HG02884 (cell line): Measurements from ENCODE around the gene GPBP1.
"Not testable (repeated sequence)": the region's sequence is repeated elsewhere in the genome, so short reads cannot be mapped to it uniquely, and the experiment has no call there.

Experiments
- ATAC-seq: cut with Tn5 transposase; IDR thresholded peaks from one replicate; pipeline ENCODE4 v1.9.1; 2021; ENCODE audit warnings: mild to moderate bottlenecking, moderate library complexity; ENCODE audit not compliant: unreplicated experiment

Gene GPBP1

DNA sequence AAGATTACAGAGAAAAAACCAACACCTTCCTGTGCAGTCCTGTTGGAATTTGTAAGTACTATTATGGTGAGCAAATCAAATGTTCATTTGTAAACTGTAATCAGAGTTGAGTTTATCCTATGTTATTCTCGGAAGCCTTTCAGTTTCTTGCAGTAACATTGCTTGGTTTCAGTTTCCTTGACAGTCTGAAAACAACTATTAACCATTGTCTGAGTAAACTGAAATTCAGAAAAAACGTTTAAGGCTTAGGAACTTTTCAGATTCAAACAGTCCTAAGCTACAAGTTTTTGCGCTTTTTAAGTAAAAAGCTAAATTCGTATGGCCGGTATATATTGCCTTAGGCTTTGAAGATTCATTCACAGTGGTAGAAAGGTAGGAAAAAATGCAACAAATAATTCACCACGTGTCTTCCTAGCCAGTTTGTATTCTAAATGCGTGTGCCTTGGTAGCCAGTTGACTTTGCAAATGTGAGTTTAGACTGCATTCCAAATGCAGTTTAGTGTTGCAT is 2.5 kb downstream of the GPBP1 start:
- ATAC-seq, result no peak

DNA sequence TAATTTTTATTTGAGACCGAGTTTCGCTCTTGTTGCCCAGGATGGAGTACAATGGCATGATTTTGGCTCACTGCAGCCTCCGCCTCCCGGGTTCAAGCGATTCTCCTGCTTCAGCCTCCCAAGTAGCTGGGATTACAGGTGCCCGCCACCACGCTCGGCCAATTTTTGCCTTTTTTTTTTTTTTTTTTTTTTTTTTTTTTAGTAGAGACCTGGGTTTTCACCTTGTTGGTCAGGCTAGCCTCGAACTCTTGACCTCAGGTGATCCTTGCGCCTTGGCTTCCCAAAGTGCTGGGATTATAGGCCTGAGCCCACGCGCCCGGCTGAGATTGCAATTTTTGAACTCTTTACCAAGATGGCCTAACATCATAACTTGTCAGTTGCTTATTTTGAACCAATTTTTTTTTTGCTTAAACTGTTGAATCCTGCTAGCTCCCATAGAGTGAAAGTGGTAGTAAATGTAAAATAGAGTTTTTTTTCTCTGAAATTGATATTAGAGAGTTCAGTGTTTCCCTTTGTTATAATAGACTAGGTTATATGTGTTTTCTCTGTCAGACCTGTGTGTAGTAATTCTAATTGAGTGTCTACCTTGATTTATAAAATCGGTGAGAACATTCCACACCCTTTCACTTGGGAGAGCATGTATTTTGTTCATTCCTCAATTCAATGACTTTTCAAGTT is 3.8 kb downstream of the GPBP1 start:
- ATAC-seq, result no peak

DNA sequence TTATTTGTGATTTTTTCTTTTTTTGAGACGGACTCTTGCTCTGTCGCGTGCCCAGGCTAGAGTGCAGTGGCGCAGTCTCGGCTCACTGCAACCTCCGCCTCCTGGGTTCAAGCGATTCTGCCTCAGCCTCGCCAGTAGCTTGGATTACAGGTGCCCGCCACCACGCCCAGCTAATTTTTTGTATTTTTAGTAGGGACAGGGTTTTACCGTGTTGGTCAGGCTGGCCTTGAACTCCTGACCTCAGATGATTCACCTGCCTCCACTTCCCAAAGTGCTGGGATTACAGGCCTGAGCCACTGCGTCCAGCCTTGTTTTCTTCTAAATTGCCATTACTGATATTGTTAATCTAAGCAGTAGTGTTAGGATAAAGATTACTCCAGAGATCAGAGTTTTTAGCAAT is 4.4 kb downstream of the GPBP1 start:
- not testable (repeated sequence) for ATAC-seq

DNA sequence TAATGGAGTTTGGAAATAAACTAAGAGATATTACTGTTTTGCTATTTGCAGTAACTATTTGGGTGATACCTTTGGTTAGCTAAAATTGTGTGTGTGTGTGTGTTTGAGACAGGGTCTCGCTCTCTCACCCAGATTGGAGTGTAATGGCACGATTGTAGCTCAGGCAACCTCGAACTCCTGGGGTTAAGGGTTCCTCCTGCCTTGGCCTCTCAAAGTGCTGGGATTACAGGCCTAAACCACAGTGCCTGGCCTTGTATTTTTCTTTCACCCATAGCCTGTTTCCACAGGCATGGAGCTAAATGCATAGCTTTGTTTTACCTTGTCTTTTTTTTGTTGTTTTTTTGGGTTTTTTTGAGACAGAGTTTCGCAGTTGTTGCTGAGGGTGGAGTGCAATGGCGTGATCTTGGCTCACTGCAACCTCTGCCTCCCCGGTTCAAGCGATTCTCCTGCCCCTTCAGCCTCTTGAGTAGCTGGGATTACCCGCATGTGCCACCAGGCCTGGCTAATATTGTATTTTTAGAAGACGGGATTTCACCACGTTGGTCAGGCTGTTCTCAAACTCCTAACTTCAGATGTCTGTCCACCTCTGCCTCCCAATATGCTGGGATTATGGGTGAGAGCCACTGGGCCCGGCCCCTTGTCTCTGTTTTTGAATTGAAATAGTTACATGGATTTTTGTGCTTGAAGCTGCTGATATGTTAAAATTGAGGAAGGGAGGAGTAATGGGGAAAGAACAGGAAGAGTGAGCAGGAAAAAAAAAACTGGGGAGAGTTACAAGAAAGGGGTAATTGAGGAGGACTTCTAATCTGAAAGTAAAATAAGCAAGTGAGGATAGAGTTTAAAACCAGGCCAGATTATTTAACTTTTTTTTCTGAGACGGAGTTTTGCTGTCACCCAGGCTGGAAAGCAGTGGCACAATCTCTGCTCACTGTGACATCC is 5.7 kb downstream of the GPBP1 start:
- no peak for ATAC-seq

DNA sequence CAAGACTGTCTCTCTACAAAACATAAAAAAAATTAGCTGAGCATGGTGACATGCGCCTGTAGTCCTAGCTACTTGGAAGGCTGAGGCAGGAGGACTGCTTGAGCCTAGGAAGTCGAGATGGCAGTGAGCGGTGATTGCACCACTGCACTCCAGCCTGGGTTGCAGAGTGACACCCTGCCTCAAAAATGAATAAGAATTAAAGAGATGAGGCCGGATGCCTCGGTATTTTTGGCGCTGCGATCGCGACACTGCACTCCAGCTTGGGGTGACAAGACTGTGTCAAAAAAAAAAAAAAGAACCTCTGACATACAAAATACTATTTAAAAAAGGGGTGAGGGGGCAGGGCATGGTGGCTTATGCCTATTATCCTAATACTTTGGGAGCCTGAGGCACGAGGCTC is 7.3 kb downstream of the GPBP1 start:
- no peak for ATAC-seq

DNA sequence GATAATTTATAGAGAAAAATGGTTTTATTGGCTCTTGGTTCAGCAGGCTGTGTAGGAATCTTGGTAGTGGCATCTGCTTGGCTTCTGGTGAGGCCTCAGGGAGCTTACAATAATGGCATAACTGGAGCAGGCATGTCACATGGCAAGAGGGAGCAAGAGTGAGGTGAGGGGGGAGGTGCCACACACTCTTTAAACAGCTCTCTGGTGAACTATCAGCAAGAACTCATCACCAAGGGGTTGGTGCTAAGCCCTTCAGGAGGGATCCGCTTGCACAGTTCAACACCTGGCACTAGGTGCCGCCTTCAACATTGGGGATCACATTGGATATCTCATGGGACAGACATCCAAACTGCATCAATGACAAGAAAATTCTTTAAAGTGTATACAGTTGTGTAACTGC is 10.5 kb downstream of the GPBP1 start:
- ATAC-seq, result no peak

DNA sequence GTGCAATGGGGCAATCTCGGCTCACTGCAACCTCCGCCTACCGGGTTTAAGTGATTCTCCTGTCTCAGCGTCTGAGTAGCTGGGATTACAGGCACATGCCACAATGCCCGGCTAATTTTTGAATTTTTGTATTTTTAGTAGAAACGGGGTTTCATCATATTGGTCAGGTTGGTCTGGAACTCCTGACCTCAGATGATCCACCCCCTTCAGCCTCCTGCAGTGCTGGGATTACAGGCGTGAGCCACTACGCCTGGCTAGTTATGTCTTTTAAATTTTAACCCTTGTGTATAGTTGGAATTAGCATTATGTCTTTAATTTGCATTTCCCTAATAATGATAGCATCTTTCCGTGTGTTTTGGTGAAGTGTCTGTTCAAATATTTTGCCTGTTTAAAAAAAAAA is 11.5 kb downstream of the GPBP1 start:
- no peak for ATAC-seq

DNA sequence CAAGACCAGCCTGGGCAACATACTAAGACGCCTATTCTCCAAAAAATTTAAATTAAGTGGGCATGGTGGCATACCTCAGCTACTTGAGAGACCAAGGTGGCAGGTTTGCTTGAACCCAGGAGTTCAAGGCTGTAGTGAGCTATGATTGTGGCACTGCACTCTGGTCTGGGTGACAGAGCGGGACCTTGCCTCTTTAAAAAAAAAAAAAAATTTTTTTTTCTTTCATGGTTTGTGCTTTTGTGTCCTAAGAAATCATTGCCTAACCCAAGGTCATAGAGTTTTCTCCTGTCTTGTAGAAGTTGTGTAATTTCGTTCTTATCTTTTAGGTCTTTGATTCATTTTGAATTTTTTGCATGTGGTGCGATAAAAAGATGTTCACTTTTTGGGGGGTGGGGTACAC is 12.3 kb downstream of the GPBP1 start:
- no peak for ATAC-seq

DNA sequence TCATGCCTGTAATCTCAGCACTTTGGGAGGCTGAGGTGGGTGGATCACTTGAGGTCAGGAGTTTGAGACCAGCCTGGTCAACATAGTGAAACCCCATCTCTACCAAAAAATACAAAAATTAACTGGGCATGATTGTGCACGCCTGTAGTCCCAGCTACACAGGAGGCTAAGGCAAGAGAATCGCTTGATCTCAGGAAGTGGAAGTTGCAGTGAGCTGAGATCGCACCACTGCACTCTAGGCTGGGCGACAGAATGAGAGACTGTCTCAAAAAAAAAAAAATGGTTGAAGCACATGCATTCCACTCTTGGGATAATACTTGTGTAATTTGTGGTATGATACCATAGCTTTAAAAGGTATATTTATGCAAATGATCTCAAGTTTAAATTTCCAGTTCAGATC is 14.1 kb downstream of the GPBP1 start:
- ATAC-seq, result not testable (repeated sequence)

DNA sequence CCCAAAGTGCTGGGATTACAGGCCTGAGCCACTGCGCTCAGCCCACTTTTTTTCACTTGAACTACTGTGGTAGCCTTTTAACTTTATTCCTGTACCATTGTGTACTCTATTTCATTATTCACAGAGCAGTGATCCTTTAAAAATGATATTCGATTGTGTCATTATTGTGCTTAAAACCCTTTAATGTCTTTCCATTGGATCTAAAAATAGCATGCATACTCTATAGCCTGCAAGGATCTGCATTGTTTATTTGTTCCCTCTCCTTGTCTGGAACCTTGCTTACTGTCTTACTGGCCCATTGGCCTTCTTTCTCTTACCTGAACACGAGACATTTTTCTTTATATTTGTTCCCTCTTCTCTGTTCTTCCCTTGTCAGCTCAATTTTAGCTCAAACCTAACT is 15.7 kb downstream of the GPBP1 start:
- ATAC-seq, result no peak

DNA sequence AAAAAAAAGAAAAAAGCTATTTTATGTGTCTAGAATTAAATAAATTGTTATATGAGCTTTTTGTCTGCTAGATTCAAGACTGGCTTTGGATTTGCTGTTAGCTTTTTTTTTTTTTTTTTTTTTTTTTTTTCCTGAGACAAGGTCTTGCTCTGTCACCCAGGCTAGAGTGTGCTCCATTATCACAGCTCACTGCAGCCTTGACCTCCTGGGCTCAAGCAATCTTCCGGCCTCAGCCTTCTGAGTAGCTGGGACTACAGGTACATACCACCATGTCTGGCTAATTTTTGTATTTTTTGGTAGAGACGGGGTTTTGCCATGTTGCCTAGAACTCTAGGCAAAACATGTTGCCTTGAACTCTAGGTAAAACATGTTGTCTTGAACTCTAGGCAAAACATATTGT is 16.7 kb downstream of the GPBP1 start:
- ATAC-seq, result no peak

DNA sequence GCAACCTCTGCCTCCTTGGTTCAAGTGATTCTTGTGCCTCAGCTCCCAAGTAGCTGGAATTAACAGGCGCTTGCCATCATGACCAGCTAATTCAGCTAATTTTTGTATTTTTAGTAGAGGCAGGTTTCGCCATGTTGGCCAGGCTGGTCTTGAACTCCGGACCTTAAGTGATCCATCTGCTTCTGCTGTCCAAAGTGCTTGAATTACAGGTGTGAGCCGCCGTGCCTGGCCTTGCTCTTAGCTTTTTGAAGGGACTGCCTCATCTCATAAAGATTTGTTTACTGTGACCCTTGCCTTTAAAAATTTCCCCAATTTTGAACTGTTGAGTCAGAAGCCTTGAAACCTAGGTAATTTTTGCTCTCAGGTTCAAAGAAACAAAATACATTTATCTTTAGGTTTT is 17.3 kb downstream of the GPBP1 start:
- no peak for ATAC-seq

DNA sequence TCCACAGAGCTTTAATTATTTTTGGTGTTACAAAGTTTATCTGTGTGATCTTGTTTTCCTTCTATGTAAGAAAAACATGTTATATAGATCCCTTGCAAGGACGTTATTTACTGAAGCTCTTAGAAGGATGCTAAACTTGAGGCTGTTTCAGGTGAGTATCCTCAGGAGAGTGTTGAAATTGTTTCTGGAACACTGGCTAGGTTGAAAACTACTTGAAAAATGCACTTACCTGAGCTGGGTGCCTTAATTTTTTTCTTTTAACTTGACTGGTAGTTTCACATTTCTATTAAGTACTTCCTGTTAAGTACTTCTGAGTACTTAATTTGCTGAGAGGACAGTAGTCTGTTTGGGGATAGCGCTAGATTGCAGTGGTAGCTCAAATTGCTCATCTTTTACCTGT is 18.1 kb downstream of the GPBP1 start:
- ATAC-seq, result no peak

DNA sequence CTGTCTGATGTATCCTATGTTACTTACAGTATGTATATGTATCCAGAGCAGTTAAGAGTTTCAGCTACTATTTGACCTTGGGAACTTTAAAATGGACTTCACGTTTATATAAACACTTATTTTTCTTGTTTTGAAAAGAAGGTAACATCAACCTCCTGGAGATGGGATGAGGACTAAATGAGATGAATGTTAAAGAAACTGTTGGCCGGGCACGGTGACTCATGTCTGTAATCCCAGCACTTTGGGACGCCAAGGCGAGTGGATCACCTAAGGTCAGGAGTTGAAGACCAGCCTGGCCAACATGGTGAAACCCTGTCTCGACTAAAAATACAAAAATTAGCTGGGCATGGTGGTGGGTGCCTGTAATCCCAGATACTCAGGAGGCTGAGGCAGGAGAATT is 19.0 kb downstream of the GPBP1 start:
- ATAC-seq, result not testable (repeated sequence)

DNA sequence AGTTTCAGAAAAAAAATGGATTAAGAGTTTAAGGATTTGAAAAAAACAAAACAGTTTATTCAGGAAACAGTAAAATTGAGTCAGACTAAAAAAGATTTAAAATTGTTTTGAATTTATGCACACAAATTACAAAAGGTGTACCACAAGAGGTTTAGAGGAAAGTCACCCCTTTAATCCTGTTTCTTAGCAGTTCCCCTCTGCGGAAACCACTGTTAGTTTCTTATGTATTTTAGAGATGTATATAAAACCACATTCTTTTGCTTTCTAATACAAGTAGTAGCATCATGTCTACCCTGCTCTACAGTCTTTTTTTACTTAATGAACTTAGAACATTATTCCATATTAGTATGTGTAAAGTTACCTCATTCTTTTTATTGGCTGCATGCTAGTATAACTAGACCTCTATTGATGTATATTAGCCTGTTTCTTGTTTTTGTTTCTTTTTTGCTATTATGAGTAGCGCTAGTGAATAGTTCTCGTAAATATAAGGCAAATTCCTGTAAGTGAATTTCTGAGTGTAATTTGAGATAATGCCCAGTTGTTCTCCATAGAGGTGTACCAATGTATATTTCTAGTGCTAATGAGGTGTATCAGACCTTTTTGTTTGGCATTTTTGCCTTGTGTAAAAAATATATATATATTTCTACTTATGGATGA is 20.0 kb downstream of the GPBP1 start:
- ATAC-seq, result no peak

DNA sequence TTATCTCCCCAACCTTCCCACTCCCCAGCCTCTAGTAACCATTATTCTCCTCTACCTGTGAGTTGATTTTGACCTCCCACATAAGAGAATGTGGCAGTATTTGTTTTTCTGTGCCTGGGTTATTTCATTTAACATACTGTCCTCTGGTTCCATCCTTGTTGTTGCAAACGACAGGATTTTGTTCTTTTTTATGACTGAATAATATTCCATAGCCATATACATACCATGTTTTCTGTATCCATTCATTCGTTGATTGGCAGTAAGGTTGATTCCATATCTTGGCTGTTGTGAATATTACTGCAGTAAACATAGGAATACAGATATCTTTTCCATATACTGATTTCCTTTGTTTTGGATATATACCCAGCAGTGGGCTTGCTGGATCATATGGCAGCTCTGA is 20.8 kb downstream of the GPBP1 start:
- no peak for ATAC-seq

DNA sequence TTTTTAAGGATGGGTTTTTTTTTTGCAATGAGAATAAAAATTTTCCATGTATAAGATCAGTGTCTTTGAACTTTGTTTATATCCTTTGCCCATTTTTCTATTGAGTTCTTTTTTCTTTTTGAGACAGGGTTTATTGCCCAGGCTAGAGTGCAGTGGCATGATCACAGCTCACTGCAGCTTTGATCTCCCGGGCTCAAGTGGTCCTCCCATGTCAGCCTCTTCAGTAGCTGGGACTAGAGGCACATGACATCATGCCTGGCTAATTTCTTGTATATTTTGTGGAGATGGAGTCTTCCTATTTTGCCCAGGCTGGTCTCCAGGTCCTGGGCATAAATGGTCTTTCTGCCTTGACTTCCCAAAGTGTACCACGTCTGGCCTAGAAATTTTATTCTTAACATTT is 21.2 kb downstream of the GPBP1 start:
- no peak for ATAC-seq

DNA sequence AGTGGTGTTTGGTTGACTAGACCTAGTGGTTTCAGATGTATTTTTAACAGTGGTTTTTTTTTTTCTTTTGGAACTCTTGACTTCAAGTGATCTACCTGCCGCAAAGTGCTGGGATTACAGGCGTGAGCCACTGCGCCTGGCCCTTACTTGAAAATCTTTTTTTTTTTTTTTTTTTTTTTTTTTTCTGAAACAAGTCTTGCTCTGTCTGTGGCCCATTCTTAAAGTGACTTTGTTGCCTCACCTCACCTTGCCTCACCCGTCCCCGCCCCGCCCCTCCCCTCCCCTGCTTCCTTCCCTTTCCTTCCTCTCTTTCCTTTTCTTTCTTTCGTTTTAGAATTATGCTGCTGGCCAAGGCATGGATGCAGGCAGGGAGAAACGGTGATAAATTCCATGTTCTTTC is 26.0 kb downstream of the GPBP1 start:
- ATAC-seq, result no peak

DNA sequence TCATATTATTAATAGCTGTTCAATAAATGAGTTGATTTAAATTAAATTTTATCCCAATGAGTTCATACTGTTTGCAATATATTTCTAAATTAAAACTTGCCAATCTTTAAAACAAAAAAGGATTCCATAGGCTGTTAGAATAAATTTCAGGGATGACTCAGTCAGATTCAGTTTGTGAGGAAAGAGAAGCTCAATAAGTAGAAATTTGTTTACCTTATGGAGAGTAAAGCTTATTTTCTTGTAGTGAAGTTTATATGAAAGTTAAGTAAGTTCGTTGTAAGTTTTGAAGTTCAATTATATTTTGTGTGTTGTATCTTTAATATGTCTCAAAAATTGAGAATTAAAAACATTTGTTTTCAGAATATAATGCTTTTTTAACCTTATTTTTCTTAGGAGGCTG is 29.0 kb downstream of the GPBP1 start:
- no peak for ATAC-seq

DNA sequence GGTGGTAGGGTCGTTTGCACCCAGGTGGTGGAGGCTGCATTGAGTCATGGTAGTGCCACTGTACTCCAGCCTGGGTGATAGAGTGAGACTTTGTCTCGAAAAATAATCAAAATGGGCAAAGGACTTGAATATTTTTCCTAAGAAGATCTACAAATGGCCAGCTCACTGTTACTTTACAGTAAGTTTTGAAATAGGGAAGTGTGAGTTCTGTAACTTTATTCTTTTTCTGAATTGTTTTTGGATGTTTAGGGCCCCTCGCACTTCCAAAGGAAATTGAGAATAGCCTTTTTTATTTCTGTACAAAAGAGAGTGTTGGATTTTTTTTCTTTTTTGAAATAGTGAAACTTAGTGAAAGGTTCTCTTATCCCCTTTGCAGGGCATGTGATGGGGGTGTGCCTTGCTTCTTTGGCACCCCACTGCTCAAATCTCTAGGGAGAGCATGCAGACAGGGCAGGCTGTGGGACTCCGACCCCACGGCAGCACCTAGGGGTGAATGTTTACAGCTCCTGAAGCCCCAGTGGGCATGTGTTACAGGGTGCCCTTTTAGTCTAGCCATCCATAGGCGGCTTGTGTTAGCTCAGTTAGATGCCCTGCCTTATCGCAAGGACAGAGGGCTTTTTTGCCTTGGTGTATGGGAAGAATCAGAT is 33.3 kb downstream of the GPBP1 start:
- no peak for ATAC-seq

DNA sequence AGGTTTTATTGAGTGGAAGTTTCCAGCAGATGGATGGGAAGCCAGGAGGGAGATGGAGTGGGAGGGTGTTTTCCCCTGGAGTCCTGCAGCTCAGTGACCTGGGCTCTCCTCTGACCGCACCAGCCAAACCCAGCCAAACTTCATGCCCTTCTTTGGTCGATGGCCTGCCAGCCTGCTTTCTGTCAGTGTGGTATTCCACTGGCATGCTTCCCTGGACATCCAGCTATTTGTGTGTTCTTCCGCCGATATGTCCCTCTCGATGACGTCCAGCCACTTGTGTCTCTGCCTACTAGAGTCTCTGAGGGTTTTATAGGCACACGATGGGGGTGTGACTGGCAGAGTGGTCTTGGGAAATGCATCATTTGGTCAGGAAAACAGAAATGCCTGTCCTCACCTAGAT is 33.8 kb downstream of the GPBP1 start:
- ATAC-seq, result no peak
